Peyer's patch (tissue), 4 donors: ENCODE data around the gene FAAP100.

Source experiments
- POLR2A ChIP-seq, 2 donors: fragments of 450-650 bp; IDR thresholded peaks; one replicate each; pipeline ENCODE4 v1.5.1; 2017; ENCODE audit warnings: antibody characterized with exemption in 2 of 2, mild to moderate bottlenecking in 2 of 2, moderate library complexity in 2 of 2
- TF ChIP-seq, protein P1 (sequence below), 6 experiments: fragments of 450-650 bp in 4 of 6; fragments of 200-600 bp in 2 of 6; sonication (generic) in 1 of 6; IDR thresholded peaks; one replicate each; pipeline ENCODE4 v1.5.1; 2017 to 2019; ENCODE audit warnings: antibody characterized with exemption in 6 of 6, mild to moderate bottlenecking in 3 of 6, moderate library complexity in 1 of 6

DNA sequence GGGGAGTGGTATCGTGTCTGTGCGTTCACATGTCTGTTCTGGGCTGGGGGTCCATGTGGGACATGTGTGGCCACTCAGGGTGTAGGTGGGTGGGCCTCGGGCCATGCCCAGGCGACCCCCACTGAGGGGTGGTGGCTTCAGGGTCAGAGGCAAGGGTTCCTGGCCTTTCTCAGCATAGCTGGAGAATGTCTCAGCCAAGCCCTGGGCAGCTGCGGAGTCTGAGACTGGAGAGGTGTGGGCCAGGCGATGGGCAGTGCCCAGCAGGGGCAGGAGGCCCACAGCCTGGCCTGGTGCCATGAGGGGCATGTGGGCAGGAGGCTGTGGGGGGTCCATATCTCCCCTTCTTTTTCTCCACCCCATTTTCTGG, 22.7 kb downstream of the FAAP100 start:
- TF ChIP-seq POLR2A (IDR thresholded peaks at IDR 0.05) = no peak
- TF ChIP-seq, protein P1, sequence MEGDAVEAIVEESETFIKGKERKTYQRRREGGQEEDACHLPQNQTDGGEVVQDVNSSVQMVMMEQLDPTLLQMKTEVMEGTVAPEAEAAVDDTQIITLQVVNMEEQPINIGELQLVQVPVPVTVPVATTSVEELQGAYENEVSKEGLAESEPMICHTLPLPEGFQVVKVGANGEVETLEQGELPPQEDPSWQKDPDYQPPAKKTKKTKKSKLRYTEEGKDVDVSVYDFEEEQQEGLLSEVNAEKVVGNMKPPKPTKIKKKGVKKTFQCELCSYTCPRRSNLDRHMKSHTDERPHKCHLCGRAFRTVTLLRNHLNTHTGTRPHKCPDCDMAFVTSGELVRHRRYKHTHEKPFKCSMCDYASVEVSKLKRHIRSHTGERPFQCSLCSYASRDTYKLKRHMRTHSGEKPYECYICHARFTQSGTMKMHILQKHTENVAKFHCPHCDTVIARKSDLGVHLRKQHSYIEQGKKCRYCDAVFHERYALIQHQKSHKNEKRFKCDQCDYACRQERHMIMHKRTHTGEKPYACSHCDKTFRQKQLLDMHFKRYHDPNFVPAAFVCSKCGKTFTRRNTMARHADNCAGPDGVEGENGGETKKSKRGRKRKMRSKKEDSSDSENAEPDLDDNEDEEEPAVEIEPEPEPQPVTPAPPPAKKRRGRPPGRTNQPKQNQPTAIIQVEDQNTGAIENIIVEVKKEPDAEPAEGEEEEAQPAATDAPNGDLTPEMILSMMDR (IDR thresholded peaks at IDR 0.05) = no peak
